Panc1 (cell line): ENCODE results near the gene AFG3L2. TPM values are rescaled to one million over a fixed set of nuclear protein-coding genes. Genes with fewer than 3 reads are reported as not detected.

ENCODE experiments used
- ATAC-seq: fragments of 200-7000 bp; cut with Tn5 transposase; 2 replicates; pipeline ENCODE4 v1.9.1; 2020; ENCODE audit warnings: mild to moderate bottlenecking, moderate library complexity
- BruUV-seq: library from RNA; stranded (reverse); fragments of 400-500 nt; replicated peaks from 2 replicates; lab custom pipeline; 2021; lab: Mats Ljungman, UMichigan
- CTCF ChIA-PET: fragments of 300-600 bp; sonication (Branson Sonifier 250); formaldehyde crosslinking; loops from one replicate; lab custom pipeline; 2022; ENCODE audit warnings: antibody characterized with exemption; lab: Charles Lee
- POLR2A ChIA-PET: fragments of 300-600 bp; sonication (Branson Sonifier 250); formaldehyde crosslinking; loops from one replicate; lab custom pipeline; 2022; ENCODE audit warnings: antibody characterized with exemption; lab: Charles Lee
- DNase-seq: peaks from one replicate; pipeline ENCODE4 v3.0.0-alpha.2; 2010; ENCODE audit warnings: low read depth, low spot score
- H3K27ac ChIP-seq: 2 replicates; pipeline ENCODE4 v1.5.1; 2011; ENCODE audit warnings: mild to moderate bottlenecking, low read length, inconsistent platforms
- H3K27me3 ChIP-seq: fragments of 200-500 bp; sonication (Bioruptor generic); 2 replicates; pipeline ENCODE4 v1.6.0; 2014; ENCODE audit warnings: low read length, inconsistent platforms; ENCODE audit not compliant: control insufficient read depth, insufficient read depth
- H3K36me3 ChIP-seq: fragments of 200-500 bp; sonication (Bioruptor generic); 2 replicates; pipeline ENCODE4 v1.5.1; 2014; ENCODE audit warnings: inconsistent platforms, mild to moderate bottlenecking, low read length, moderate library complexity; ENCODE audit not compliant: control insufficient read depth, insufficient read depth
- H3K4me1 ChIP-seq: 2 replicates; pipeline ENCODE4 v1.5.1; 2011; ENCODE audit warnings: inconsistent platforms, mild to moderate bottlenecking, low read length, moderate library complexity; ENCODE audit not compliant: control insufficient read depth, insufficient read depth
- H3K4me3 ChIP-seq, 2 experiments: 2 replicates each; pipeline ENCODE4 v1.5.1; 2011 to 2012; ENCODE audit warnings: low read depth in 2 of 2, low read length in 2 of 2, mild to moderate bottlenecking in 2 of 2, inconsistent platforms in 1 of 2, moderate library complexity in 1 of 2
- H3K9me3 ChIP-seq: fragments of 200-500 bp; sonication (Bioruptor generic); 2 replicates; pipeline ENCODE4 v1.5.1; 2014; ENCODE audit warnings: low read depth, mild to moderate bottlenecking, inconsistent platforms, low read length, moderate library complexity; ENCODE audit not compliant: control insufficient read depth, insufficient read depth
- POLR2AphosphoS5 ChIP-seq: IDR thresholded peaks from 2 replicates; pipeline ENCODE4 v1.6.1; 2012; ENCODE audit warnings: mild to moderate bottlenecking, low read depth, low read length, moderate library complexity
- SIN3A ChIP-seq: IDR thresholded peaks from 2 replicates; pipeline ENCODE4 v1.6.1; 2012; ENCODE audit warnings: low read depth, mild to moderate bottlenecking, low read length, moderate library complexity, borderline replicate concordance; ENCODE audit not compliant: insufficient read depth
- TCF7L2 ChIP-seq: IDR thresholded peaks from 2 replicates; pipeline ENCODE4 v1.6.1; 2011; ENCODE audit warnings: mild to moderate bottlenecking, low read depth, low read length, inconsistent platforms
- in situ Hi-C: cut with HindIII; loops from 2 replicates; pipeline ENCODE4 v1.10.0; 2016; ENCODE audit warnings: low sequenced_read_pairs, low pct_unique_long_range_greater_than_20kb
- intact Hi-C: fragments of 100-400 bp; cut with micrococcal nuclease; formaldehyde crosslinking; loops from one replicate; pipeline ENCODE4 v1.10.0; 2022; ENCODE audit not compliant: unreplicated experiment
- total RNA-seq: library from RNA; stranded (reverse); gene quantifications from one replicate; pipeline ENCODE4 v1.2.1, GENCODE V29; 2021; ENCODE audit not compliant: unreplicated experiment
- TF ChIP-seq, protein P1 (sequence below): fragments of 450-650 bp; IDR thresholded peaks from 2 replicates; pipeline ENCODE4 v1.5.1; 2017; ENCODE audit warnings: mild to moderate bottlenecking
- TF ChIP-seq, protein P2 (sequence below), 2 experiments: IDR thresholded peaks; 2 replicates each; pipeline ENCODE4 v1.6.1; 2011 to 2012; ENCODE audit warnings: low read depth in 2 of 2, control low read depth in 1 of 2, low read length in 1 of 2, mild to moderate bottlenecking in 1 of 2, moderate library complexity in 1 of 2; ENCODE audit not compliant: insufficient read depth in 1 of 2

The AFG3L2 gene
- total RNA-seq, 1 experiment from 2014 or later: 58.0 TPM

DNA sequence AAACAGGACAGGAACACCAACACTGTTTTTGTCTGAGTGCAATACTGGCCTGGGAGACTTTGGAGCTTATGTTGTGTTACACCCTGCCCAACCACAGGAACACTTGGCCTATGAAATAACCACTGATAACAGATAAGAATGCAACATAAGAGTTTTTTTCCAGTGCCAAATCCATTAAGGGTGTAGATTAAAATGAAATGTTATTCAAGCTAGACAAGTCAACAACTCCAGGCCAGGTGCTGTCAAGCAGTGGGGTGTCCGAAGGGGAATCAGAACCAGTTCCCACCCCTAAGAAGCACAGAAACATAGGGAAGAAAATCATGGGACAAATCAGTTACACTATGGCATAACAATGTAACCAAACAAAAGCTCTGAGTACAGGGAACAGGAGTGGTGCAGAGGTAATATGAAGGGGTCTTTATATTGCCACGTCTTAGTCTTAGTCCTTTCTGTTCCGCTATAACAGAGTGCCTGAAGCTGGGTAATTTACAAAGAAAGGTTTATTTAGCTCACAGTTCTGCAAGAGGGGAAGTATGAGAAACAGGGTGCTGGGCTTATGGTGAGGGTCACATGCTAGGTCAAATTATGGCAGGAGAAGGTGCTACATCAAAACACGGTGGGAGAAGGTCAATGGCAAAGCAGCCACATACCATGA lies 3.8 kb downstream of the AFG3L2 start:
- intact Hi-C loops (no loop called here), in situ Hi-C loops (no loop called here)
- no peak overlapping the region for H3K27ac ChIP-seq
- peaks cover 18% of the 10 kb centered on the region; the same call in 1 of the 2 replicates for H3K4me1 ChIP-seq
- CTCF ChIA-PET: no interaction called here
- TF ChIP-seq SIN3A (no peak), POLR2AphosphoS5 (no peak)
- TF ChIP-seq, protein P1, sequence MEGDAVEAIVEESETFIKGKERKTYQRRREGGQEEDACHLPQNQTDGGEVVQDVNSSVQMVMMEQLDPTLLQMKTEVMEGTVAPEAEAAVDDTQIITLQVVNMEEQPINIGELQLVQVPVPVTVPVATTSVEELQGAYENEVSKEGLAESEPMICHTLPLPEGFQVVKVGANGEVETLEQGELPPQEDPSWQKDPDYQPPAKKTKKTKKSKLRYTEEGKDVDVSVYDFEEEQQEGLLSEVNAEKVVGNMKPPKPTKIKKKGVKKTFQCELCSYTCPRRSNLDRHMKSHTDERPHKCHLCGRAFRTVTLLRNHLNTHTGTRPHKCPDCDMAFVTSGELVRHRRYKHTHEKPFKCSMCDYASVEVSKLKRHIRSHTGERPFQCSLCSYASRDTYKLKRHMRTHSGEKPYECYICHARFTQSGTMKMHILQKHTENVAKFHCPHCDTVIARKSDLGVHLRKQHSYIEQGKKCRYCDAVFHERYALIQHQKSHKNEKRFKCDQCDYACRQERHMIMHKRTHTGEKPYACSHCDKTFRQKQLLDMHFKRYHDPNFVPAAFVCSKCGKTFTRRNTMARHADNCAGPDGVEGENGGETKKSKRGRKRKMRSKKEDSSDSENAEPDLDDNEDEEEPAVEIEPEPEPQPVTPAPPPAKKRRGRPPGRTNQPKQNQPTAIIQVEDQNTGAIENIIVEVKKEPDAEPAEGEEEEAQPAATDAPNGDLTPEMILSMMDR: no peak
- TF ChIP-seq, protein P2, sequence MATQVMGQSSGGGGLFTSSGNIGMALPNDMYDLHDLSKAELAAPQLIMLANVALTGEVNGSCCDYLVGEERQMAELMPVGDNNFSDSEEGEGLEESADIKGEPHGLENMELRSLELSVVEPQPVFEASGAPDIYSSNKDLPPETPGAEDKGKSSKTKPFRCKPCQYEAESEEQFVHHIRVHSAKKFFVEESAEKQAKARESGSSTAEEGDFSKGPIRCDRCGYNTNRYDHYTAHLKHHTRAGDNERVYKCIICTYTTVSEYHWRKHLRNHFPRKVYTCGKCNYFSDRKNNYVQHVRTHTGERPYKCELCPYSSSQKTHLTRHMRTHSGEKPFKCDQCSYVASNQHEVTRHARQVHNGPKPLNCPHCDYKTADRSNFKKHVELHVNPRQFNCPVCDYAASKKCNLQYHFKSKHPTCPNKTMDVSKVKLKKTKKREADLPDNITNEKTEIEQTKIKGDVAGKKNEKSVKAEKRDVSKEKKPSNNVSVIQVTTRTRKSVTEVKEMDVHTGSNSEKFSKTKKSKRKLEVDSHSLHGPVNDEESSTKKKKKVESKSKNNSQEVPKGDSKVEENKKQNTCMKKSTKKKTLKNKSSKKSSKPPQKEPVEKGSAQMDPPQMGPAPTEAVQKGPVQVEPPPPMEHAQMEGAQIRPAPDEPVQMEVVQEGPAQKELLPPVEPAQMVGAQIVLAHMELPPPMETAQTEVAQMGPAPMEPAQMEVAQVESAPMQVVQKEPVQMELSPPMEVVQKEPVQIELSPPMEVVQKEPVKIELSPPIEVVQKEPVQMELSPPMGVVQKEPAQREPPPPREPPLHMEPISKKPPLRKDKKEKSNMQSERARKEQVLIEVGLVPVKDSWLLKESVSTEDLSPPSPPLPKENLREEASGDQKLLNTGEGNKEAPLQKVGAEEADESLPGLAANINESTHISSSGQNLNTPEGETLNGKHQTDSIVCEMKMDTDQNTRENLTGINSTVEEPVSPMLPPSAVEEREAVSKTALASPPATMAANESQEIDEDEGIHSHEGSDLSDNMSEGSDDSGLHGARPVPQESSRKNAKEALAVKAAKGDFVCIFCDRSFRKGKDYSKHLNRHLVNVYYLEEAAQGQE (IDR thresholded peaks at IDR 0.05; ENCODE audit: insufficient read depth in 1 of 2, low read depth in 2 of 2, low read length in 1 of 2): no peak
- DNase-seq (no peak), ATAC-seq (no peak)
- H3K36me3 ChIP-seq: peaks cover 2% of the 10 kb centered on the region; the same call in 1 of the 2 replicates
- POLR2A ChIA-PET: no interaction called here
- BruUV-seq: no TSS peak
- H3K4me3 ChIP-seq: no peak overlapping the region
- no peaks in the 10 kb centered on the region for H3K27me3 ChIP-seq
- no peaks in the 10 kb centered on the region for H3K9me3 ChIP-seq

DNA sequence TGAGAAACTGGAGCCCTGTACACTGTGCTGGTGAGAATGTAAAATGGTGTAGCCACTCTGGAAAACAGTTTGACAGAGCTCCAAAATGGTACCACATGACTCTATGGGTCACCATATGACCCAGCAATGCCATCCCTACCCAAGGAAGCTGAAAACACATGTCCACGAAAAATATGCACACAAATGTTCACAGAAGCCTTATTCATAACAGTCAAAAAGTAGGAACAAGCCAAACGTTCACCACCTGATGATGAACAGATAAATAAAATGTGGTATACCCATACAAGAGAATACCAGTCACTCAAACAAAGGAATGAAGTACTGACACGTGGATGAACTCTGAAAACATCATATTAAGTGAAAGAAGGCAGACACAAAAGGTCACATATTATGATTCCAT lies 4.6 kb downstream of the AFG3L2 start:
- ChIA-PET POLR2A (no interaction called here), CTCF (no interaction called here)
- no TSS peak for BruUV-seq
- ATAC-seq (no peak), DNase-seq (no peak)
- Histone ChIP-seq H3K27ac (no peak overlapping the region), H3K4me3 (no peak overlapping the region), H3K27me3 (no peaks in the 10 kb centered on the region), H3K9me3 (no peaks in the 10 kb centered on the region), H3K36me3 (peaks cover 2% of the 10 kb centered on the region; the same call in 1 of the 2 replicates), H3K4me1 (peaks cover 18% of the 10 kb centered on the region; the same call in 1 of the 2 replicates)
- intact Hi-C loops: no loop called here
- TF ChIP-seq, protein P2 (IDR thresholded peaks at IDR 0.05; ENCODE audit: insufficient read depth in 1 of 2, low read depth in 2 of 2, low read length in 1 of 2): no peak
- no peak for TF ChIP-seq TCF7L2
- TF ChIP-seq, protein P1: no peak
- no peak for TF ChIP-seq POLR2AphosphoS5
- TF ChIP-seq SIN3A: no peak
- in situ Hi-C loops: no loop called here
